Endothelial cell of umbilical vein (primary cell): ENCODE results near the gene BTBD19. TPM values are rescaled to one million over a fixed set of nuclear protein-coding genes. Genes with fewer than 3 reads are reported as not detected.

Experiments
- BruUV-seq: library from RNA; stranded (reverse); fragments of 400-500 nt; replicated peaks from 2 replicates; lab custom pipeline; 2021; lab: Mats Ljungman, UMichigan
- CTCF ChIA-PET: fragments of 300-600, 350-600 bp; sonication (Branson Sonifier 250); formaldehyde crosslinking; loops from one replicate; lab custom pipeline; 2021; ENCODE audit warnings: antibody characterized with exemption, inconsistent platforms; lab: Charles Lee
- POLR2A ChIA-PET: fragments of 300-600, 350-600 bp; sonication (Branson Sonifier 250); formaldehyde crosslinking; loops from one replicate; lab custom pipeline; 2021; ENCODE audit warnings: antibody characterized with exemption, inconsistent platforms; lab: Charles Lee
- DNase-seq: peaks from one replicate; pipeline ENCODE4 v3.0.0-alpha.2; 2011; ENCODE audit warnings: low read depth, low spot score
- FAIRE-seq: peaks from 2 replicates; lab custom pipeline; 2011; peaks lifted over from hg19 to GRCh38; lab: Jason Lieb, UNC
- H2AFZ ChIP-seq: 2 replicates; pipeline ENCODE4 v1.6.0; 2012; ENCODE audit warnings: low read depth, low read length, control low read depth, inconsistent platforms
- H3K27ac ChIP-seq: 2 replicates; pipeline ENCODE4 v1.5.1; 2011; ENCODE audit warnings: low read depth, mild to moderate bottlenecking, control low read depth, low read length, moderate library complexity; ENCODE audit not compliant: insufficient read depth
- H3K27me3 ChIP-seq, 2 experiments: 2 replicates each; pipeline versions ENCODE4 v1.6.0 to v1.6.1; 2011; ENCODE audit warnings: low read length in 2 of 2, mixed read lengths in 1 of 2; ENCODE audit not compliant: control insufficient read depth in 2 of 2, insufficient read depth in 2 of 2
- H3K36me3 ChIP-seq, 2 experiments: 2 replicates in 1 of 2; 3 replicates in 1 of 2; pipeline ENCODE4 v1.5.1; 2011; ENCODE audit warnings: low read length in 2 of 2, mild to moderate bottlenecking in 1 of 2, moderate library complexity in 1 of 2; ENCODE audit not compliant: control insufficient read depth in 2 of 2, insufficient read depth in 2 of 2; ENCODE audit errors: extremely low read depth in 1 of 2
- H3K4me1 ChIP-seq: 3 replicates; pipeline ENCODE4 v1.5.1; 2011; ENCODE audit warnings: mild to moderate bottlenecking, low read length; ENCODE audit not compliant: control insufficient read depth, insufficient read depth; ENCODE audit errors: extremely low read depth
- H3K4me2 ChIP-seq: 2 replicates; pipeline ENCODE4 v1.6.1; 2011; ENCODE audit warnings: low read length, control low read depth, mixed read lengths; ENCODE audit not compliant: insufficient read depth
- H3K4me3 ChIP-seq, 3 experiments: fragments of 200-600 bp in 1 of 3; sonication (generic), shearing (Covaris generic) in 1 of 3; replicated peaks in 1 of 3; 2 replicates each; pipeline ENCODE4 v1.5.1; 2011 to 2016; ENCODE audit warnings: control low read depth in 3 of 3, low read length in 3 of 3, mild to moderate bottlenecking in 2 of 3, inconsistent platforms in 1 of 3, low read depth in 1 of 3, moderate library complexity in 1 of 3; ENCODE audit not compliant: insufficient read depth in 1 of 3
- H3K79me2 ChIP-seq: 2 replicates; pipeline ENCODE4 v1.6.0; 2012; ENCODE audit warnings: low read length, inconsistent platforms; ENCODE audit not compliant: control insufficient read depth, insufficient read depth
- H3K9ac ChIP-seq: replicated peaks from 2 replicates; pipeline ENCODE3; 2011; ENCODE audit warnings: low read length, control low read depth; ENCODE audit not compliant: insufficient read depth; ENCODE audit errors: extremely low read depth
- H3K9me1 ChIP-seq: replicated peaks from 3 replicates; pipeline ENCODE4 v1.6.0; 2011; ENCODE audit warnings: mild to moderate bottlenecking, low read length; ENCODE audit not compliant: control insufficient read depth, insufficient read depth; ENCODE audit errors: extremely low read depth
- H3K9me3 ChIP-seq: replicated peaks from 2 replicates; pipeline ENCODE4 v1.5.1; 2012; ENCODE audit warnings: low read length, inconsistent platforms; ENCODE audit not compliant: control insufficient read depth, insufficient read depth
- H4K20me1 ChIP-seq: replicated peaks from 2 replicates; pipeline ENCODE3; 2011; ENCODE audit warnings: mild to moderate bottlenecking, low read length; ENCODE audit not compliant: control insufficient read depth, insufficient read depth; ENCODE audit errors: extremely low read depth
- EZH2 ChIP-seq: IDR thresholded peaks from 2 replicates; pipeline ENCODE4 v1.6.1; 2012; ENCODE audit warnings: borderline replicate concordance, low read depth, mild to moderate bottlenecking, moderate library complexity, low read length, inconsistent platforms; ENCODE audit not compliant: severe bottlenecking
- FOS ChIP-seq: IDR thresholded peaks from 2 replicates; pipeline ENCODE4 v1.6.1; 2011; ENCODE audit warnings: mild to moderate bottlenecking, low read length, moderate library complexity, borderline replicate concordance; ENCODE audit not compliant: insufficient read depth
- JUN ChIP-seq: IDR thresholded peaks from 2 replicates; pipeline ENCODE4 v1.6.1; 2011; ENCODE audit warnings: borderline replicate concordance, low read depth; ENCODE audit not compliant: insufficient read length, insufficient read depth
- MYC ChIP-seq: IDR thresholded peaks from one replicate; pipeline ENCODE4 v1.6.1; 2011; ENCODE audit warnings: mild to moderate bottlenecking, low read depth, low read length
- POLR2A ChIP-seq: IDR thresholded peaks from 2 replicates; pipeline ENCODE4 v1.6.1; 2012; ENCODE audit warnings: low read depth, mild to moderate bottlenecking, control low read depth, low read length
- POLR2AphosphoS5 ChIP-seq: IDR thresholded peaks from 2 replicates; pipeline ENCODE4 v1.6.1; 2012; ENCODE audit warnings: low read depth, mild to moderate bottlenecking, control low read depth, low read length, moderate library complexity; ENCODE audit not compliant: insufficient read depth
- dilution Hi-C: fragments of 300-500 bp; cut with MboI; formaldehyde crosslinking; loops from one replicate; pipeline ENCODE4 v1.15.0; 2019; ENCODE audit warnings: low sequenced_read_pairs; ENCODE audit not compliant: extremely low pct_ligation_motif_present
- intact Hi-C: fragments of 100-400 bp; cut with micrococcal nuclease; formaldehyde crosslinking; loops from one replicate; pipeline ENCODE4 v1.10.0; 2022
- polyA plus RNA-seq, 4 experiments: library from polyadenylated mRNA; depleted of rRNA in 3 of 4; stranded (reverse) in 3 of 4; unstranded in 1 of 4; fragments of >200 nt; gene quantifications; 2 replicates each; pipeline versions ENCODE4 v1.2.1 to v1.2.3, GENCODE V29; 2011 to 2012; ENCODE audit warnings: missing spikeins in 1 of 4
- total RNA-seq: library from RNA; stranded (reverse); gene quantifications from 2 replicates; pipeline ENCODE4 v1.2.3, GENCODE V29; 2021
- TF ChIP-seq, protein P1 (sequence below): IDR thresholded peaks from 2 replicates; pipeline ENCODE4 v1.6.1; 2011; ENCODE audit not compliant: insufficient read depth, insufficient read length

Gene BTBD19
- total and polyA plus RNA-seq, 2 donors (not counting 3 experiments of a cell fraction or from before 2014, with no cell fraction given), result 69.9 to 97.9 TPM

DNA sequence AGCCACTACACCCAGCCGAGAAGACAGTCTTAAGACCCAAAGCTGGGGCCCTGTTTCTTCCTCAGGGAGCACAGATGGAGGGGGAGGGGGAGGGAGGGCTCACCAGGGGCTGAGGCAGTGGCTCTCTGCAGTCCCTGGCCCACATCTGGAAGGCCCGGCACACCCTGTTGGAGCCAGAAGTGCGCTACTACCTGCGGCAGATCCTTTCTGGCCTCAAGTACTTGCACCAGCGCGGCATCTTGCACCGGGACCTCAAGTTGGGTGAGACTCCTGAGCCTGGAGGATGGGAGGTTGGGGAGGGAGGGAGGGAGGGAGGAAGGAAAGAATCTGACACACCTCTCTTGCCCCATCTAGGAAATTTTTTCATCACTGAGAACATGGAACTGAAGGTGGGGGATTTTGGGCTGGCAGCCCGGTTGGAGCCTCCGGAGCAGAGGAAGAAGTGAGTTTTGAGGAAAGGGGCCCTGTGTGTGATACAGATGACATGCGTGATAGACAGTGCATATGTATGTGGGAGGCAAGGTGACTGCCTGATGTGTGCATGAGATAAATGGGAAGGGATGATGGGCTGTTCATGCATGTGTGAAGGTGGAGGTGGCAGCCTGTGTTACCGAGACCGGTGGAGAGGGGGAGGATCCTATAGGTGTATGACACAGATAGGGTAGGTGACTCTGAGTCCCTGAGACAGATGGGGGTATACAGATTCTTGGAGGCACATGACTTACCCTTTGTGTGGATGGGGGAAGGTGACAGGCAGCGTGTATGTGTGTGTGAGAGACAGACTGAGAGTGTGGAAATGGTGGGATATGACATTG is 6.6 kb upstream of the BTBD19 start:
- Histone ChIP-seq H3K9me3 (no peaks in the 10 kb centered on the region), H3K79me2 (peaks cover 46% of the 10 kb centered on the region), H3K4me1 (peaks cover 32% of the 10 kb centered on the region), H3K36me3 (peaks cover 4 to 30% of the 10 kb centered on the region in 2 experiments), H2AFZ (no peak overlapping the region), H3K4me3 (peak overlapping the region; percentile 3 to 69 (median 41)), H3K4me2 (peak overlapping the region; percentile 92), H3K27me3 (no peaks in the 10 kb centered on the region), H3K9ac (peak overlapping the region; percentile 47), H3K27ac (no peak overlapping the region), H4K20me1 (no peaks in the 10 kb centered on the region), H3K9me1 (no peaks in the 10 kb centered on the region)
- FAIRE-seq (no peak), DNase-seq (peak; percentile 39)
- BruUV-seq, result no TSS peak
- POLR2A ChIA-PET, result interaction anchor here (2.0 to 3.5 kb wide), 4 partner anchors 8 to 27 kb away, joined by 15 to 75 read pairs (median 33); partner anchors contain the start of genes BTBD19 and RPS8
- dilution Hi-C loops, result no loop called here
- TF ChIP-seq POLR2AphosphoS5, result no peak
- TF ChIP-seq POLR2A, result peak; percentile 29
- CTCF ChIA-PET, result interaction anchor here (1.0 to 3.5 kb wide), 5 partner anchors 8 to 26 kb away, joined by 3 to 57 read pairs (median 12); partner anchors contain the start of genes BTBD19 and RPS8
- intact Hi-C loops, result loop anchor here (1.0 to 10.0 kb wide), 3 partner anchors 18 to 883 kb away; partner anchors contain the start of genes GPBP1L1, RPS8 and TMEM69

GRCh38 chr1:44802306-44803061 is 5.8 kb upstream of the BTBD19 start:
- Histone ChIP-seq H2AFZ (no peak overlapping the region), H3K9me1 (no peaks in the 10 kb centered on the region), H3K27ac (peak overlapping the region; percentile 12), H3K27me3 (no peaks in the 10 kb centered on the region), H3K4me3 (peak overlapping the region in 2 of 3 experiments; percentile 41 to 69), H4K20me1 (no peaks in the 10 kb centered on the region), H3K4me2 (peak overlapping the region; percentile 92), H3K9me3 (no peaks in the 10 kb centered on the region), H3K36me3 (peaks cover 4 to 32% of the 10 kb centered on the region in 2 experiments), H3K79me2 (peaks cover 46% of the 10 kb centered on the region), H3K4me1 (peaks cover 36% of the 10 kb centered on the region), H3K9ac (peak overlapping the region; percentile 47)
- FAIRE-seq (no peak), DNase-seq (no peak)
- TF ChIP-seq JUN (no peak), POLR2AphosphoS5 (peak; percentile 15), POLR2A (peak; percentile 53), MYC (no peak), EZH2 (no peak), FOS (no peak)
- TF ChIP-seq, protein P1, sequence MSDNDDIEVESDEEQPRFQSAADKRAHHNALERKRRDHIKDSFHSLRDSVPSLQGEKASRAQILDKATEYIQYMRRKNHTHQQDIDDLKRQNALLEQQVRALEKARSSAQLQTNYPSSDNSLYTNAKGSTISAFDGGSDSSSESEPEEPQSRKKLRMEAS, result no peak
- dilution Hi-C loops, result no loop called here
- BruUV-seq, result no TSS peak
- intact Hi-C loops, result loop anchor here (10.0 kb wide), 1 partner anchor 882 kb away; the partner anchor contains the start of genes GPBP1L1 and TMEM69
- POLR2A ChIA-PET, result interaction anchor here (3.5 kb wide), 1 partner anchor 16 kb away, joined by 48 read pairs; no protein-coding TSS in a partner anchor
- CTCF ChIA-PET, result interaction anchor here (1.0 kb wide), 1 partner anchor 9 kb away, joined by 3 read pairs; no protein-coding TSS in a partner anchor
